Erythroblast (primary cell): ENCODE results near the gene UGT1A6.
A peak's percentile ranks its signal among the peaks of the same experiment; 100 is the strongest.

Source experiments
- GATA1 ChIP-seq: IDR thresholded peaks from 2 replicates; pipeline ENCODE4 v1.6.1; 2011; ENCODE audit warnings: low read depth, mild to moderate bottlenecking, control low read depth, low read length, moderate library complexity
- POLR2A ChIP-seq: IDR thresholded peaks from 2 replicates; pipeline ENCODE4 v1.6.1; 2011; ENCODE audit warnings: mild to moderate bottlenecking, low read length

- TF ChIP-seq POLR2A = no peak
- TF ChIP-seq GATA1 = peak; percentile 54
Measured at GRCh38 chr2:233700028-233700635, 7.4 kb downstream of the UGT1A6 start.
